ENCODE results near the gene ZNF525. TPM values are rescaled to one million over a fixed set of nuclear protein-coding genes. Genes with fewer than 3 reads are reported as not detected.

The ZNF525 gene
- total and polyA plus RNA-seq, 2 of the 13 experiments (the other 11 are each of a cell fraction or from before 2014, with no cell fraction given), result 3.4 to 8.7 TPM

GRCh38 chr19:53374288-53374687, 8.8 kb downstream of the ZNF525 start (continued):
- TF ChIP-seq EEA1 (CRISPR knock-in tag; IDR thresholded peaks at IDR 0.05; ENCODE audit: borderline replicate concordance) (no peak), ZMAT5 (CRISPR knock-in tag; IDR thresholded peaks at IDR 0.05; ENCODE audit: borderline replicate concordance, low read depth) (no peak), ZNF543 (CRISPR knock-in tag; IDR thresholded peaks at IDR 0.05) (no peak), AHR (CRISPR knock-in tag; IDR thresholded peaks at IDR 0.05) (no peak), RARG (CRISPR knock-in tag; IDR thresholded peaks at IDR 0.05; ENCODE audit: low read depth) (no peak), FOSL2 (CRISPR knock-in tag; IDR thresholded peaks at IDR 0.05) (no peak), DBP (CRISPR knock-in tag; IDR thresholded peaks at IDR 0.05; ENCODE audit: not compliant biosample characterization) (no peak), ZSCAN21 (CRISPR knock-in tag; IDR thresholded peaks at IDR 0.05; ENCODE audit: borderline replicate concordance) (no peak), KLF15 (CRISPR knock-in tag; IDR thresholded peaks at IDR 0.05; ENCODE audit: borderline replicate concordance) (no peak), TBL1XR1 (IDR thresholded peaks at IDR 0.05; ENCODE audit: borderline replicate concordance, low read length, partially characterized antibody) (no peak), ARNTL (CRISPR knock-in tag; IDR thresholded peaks at IDR 0.05) (no peak), ZNF512 (CRISPR knock-in tag; IDR thresholded peaks at IDR 0.05) (no peak), CBX5 (CRISPR knock-in tag; IDR thresholded peaks at IDR 0.05; ENCODE audit: borderline replicate concordance) (no peak), MZF1 (CRISPR knock-in tag; IDR thresholded peaks at IDR 0.05; ENCODE audit: borderline replicate concordance) (no peak)

Measured in HepG2 (cell line).